Measurements from ENCODE around the gene PKIB.

Gene PKIB

GRCh38 chr6:122713138-122713537, 102.9 kb downstream of the PKIB start:
- peaks cover 6% of the 10 kb centered on the region; the same call in 1 of the 2 replicates for H3K4me1 ChIP-seq (ENCODE audit: insufficient read depth, low read length)
- no peak overlapping the region for H3K9ac ChIP-seq (ENCODE audit: low read depth, low read length)
- no peaks in the 10 kb centered on the region for H3K36me3 ChIP-seq (ENCODE audit: insufficient read depth, low read length)
- H3K9me3 ChIP-seq (ENCODE audit: control insufficient read depth, insufficient read depth, low read length) = no peaks in the 10 kb centered on the region

- Histone ChIP-seq H3K36me3 (ENCODE audit: insufficient read depth, low read length) (no peaks in the 10 kb centered on the region; the same call in 1 of the 2 replicates), H3K4me1 (ENCODE audit: insufficient read depth, low read length) (peaks cover 6% of the 10 kb centered on the region; the same call in 1 of the 2 replicates), H3K9ac (ENCODE audit: low read depth, low read length) (no peak overlapping the region)
Observed at GRCh38 chr6:122714059-122714458, 103.9 kb downstream of the PKIB start.

GRCh38 chr6:122715725-122716124, 105.5 kb downstream of the PKIB start:
- peaks cover 6% of the 10 kb centered on the region; the same call in 1 of the 2 replicates for H3K4me1 ChIP-seq (ENCODE audit: insufficient read depth, low read length)
- H3K9me3 ChIP-seq (ENCODE audit: control insufficient read depth, insufficient read depth, low read length) = no peaks in the 10 kb centered on the region
- no peak overlapping the region for H3K9ac ChIP-seq (ENCODE audit: low read depth, low read length)
- no peaks in the 10 kb centered on the region; the same call in 1 of the 2 replicates for H3K36me3 ChIP-seq (ENCODE audit: insufficient read depth, low read length)

More at GRCh38 chr6:122714059-122714458, 103.9 kb downstream of the PKIB start:
- no peaks in the 10 kb centered on the region for H3K9me3 ChIP-seq (ENCODE audit: control insufficient read depth, insufficient read depth, low read length)

GRCh38 chr6:122717350-122717749, 107.1 kb downstream of the PKIB start:
- Histone ChIP-seq H3K9me3 (ENCODE audit: control insufficient read depth, insufficient read depth, low read length) (no peaks in the 10 kb centered on the region), H3K9ac (ENCODE audit: low read depth, low read length) (no peak overlapping the region), H3K4me1 (ENCODE audit: insufficient read depth, low read length) (peaks cover 6% of the 10 kb centered on the region; the same call in 1 of the 2 replicates), H3K36me3 (ENCODE audit: insufficient read depth, low read length) (no peaks in the 10 kb centered on the region; the same call in 1 of the 2 replicates)

GRCh38 chr6:122718616-122719015, 108.4 kb downstream of the PKIB start:
- no peaks in the 10 kb centered on the region; the same call in 1 of the 2 replicates for H3K36me3 ChIP-seq (ENCODE audit: insufficient read depth, low read length)
- peaks cover 6% of the 10 kb centered on the region; the same call in 1 of the 2 replicates for H3K4me1 ChIP-seq (ENCODE audit: insufficient read depth, low read length)
- no peaks in the 10 kb centered on the region for H3K9me3 ChIP-seq (ENCODE audit: control insufficient read depth, insufficient read depth, low read length)
- no peak overlapping the region for H3K9ac ChIP-seq (ENCODE audit: low read depth, low read length)

DNA sequence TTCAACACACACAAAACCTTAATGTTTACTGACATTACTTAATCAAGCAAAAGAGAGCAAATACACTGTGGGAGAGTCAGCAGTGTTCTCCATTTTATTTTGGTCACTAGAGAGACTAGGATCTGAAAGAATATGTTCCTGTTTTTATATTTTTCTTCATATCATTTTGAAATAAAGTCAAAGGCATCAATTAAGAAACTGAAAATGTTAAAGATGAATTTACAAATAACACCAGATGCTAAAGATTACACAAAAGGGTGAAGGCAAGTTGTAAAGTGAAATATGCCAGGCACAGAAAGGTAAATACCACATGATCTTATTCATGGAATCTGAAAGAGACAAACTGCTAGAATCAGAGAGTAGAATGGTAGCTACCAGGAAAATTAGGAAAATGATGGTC, 109.0 kb downstream of the PKIB start:
- no peaks in the 10 kb centered on the region; the same call in 1 of the 2 replicates for H3K36me3 ChIP-seq (ENCODE audit: insufficient read depth, low read length)

GRCh38 chr6:122722746-122723145, 112.5 kb downstream of the PKIB start:
- H3K36me3 ChIP-seq (ENCODE audit: insufficient read depth, low read length) = no peaks in the 10 kb centered on the region; the same call in 1 of the 2 replicates
- H3K9me3 ChIP-seq (ENCODE audit: control insufficient read depth, insufficient read depth, low read length) = no peaks in the 10 kb centered on the region
- H3K4me1 ChIP-seq (ENCODE audit: insufficient read depth, low read length) = peaks cover 7% of the 10 kb centered on the region
- H3K9ac ChIP-seq (ENCODE audit: low read depth, low read length) = no peak overlapping the region

More for the DNA sequence above, 109.0 kb downstream of the PKIB start:
- Histone ChIP-seq H3K4me1 (ENCODE audit: insufficient read depth, low read length) (peaks cover 6% of the 10 kb centered on the region; the same call in 1 of the 2 replicates), H3K9me3 (ENCODE audit: control insufficient read depth, insufficient read depth, low read length) (no peaks in the 10 kb centered on the region), H3K9ac (ENCODE audit: low read depth, low read length) (no peak overlapping the region)

- Histone ChIP-seq H3K36me3 (ENCODE audit: insufficient read depth, low read length) (no peaks in the 10 kb centered on the region), H3K9ac (ENCODE audit: low read depth, low read length) (no peak overlapping the region), H3K4me1 (ENCODE audit: insufficient read depth, low read length) (peaks cover 7% of the 10 kb centered on the region), H3K9me3 (ENCODE audit: control insufficient read depth, insufficient read depth, low read length) (no peaks in the 10 kb centered on the region)
Observed at GRCh38 chr6:122726649-122727048, 116.4 kb downstream of the PKIB start.

DNA sequence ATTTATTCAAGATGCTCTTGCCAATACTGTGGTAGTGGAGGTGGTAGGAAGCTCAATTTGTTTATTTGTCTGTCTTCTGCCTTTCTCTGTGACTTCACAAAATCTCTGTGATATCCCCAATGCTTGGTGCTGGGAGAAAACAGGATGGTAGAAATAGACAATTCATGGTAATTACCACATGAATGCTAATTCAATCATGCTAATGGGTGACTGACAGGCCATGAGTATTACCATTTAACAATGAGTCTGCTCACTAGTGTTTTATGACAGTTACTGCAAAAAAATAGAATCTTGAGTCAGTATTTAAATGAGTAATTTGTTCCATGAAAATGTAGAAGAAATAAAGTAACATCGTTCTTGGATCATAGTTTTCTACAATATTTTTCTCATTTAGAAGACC, 117.0 kb downstream of the PKIB start:
- no peaks in the 10 kb centered on the region for H3K9me3 ChIP-seq (ENCODE audit: control insufficient read depth, insufficient read depth, low read length)
- H3K4me1 ChIP-seq (ENCODE audit: insufficient read depth, low read length) = peaks cover 7% of the 10 kb centered on the region
- H3K36me3 ChIP-seq (ENCODE audit: insufficient read depth, low read length) = no peaks in the 10 kb centered on the region
- no peak overlapping the region for H3K9ac ChIP-seq (ENCODE audit: low read depth, low read length)

DNA sequence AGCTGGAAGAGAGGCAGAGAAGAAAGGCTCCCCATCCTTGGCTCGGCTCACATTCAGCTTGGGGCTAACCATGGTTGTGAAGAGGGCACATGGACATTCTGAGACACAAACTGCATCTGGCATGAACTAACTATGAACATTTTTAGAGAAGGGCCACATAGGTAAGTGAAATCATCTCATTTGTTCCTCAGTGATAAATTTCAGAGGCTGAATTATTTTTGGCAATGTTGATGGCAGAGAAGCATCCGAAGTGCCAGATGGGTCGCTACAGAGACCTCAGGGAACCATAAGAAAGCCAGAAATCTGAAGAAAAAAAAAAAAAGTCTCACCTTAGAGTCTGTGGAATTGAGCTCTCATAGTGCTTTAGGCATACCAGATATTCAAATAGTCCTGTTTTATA, 120.1 kb downstream of the PKIB start:
- Histone ChIP-seq H3K9me3 (ENCODE audit: control insufficient read depth, insufficient read depth, low read length) (no peaks in the 10 kb centered on the region), H3K36me3 (ENCODE audit: insufficient read depth, low read length) (no peaks in the 10 kb centered on the region), H3K4me1 (ENCODE audit: insufficient read depth, low read length) (peaks cover 23% of the 10 kb centered on the region), H3K9ac (ENCODE audit: low read depth, low read length) (no peak overlapping the region)

GRCh38 chr6:122730775-122731386, 120.7 kb downstream of the PKIB start:
- Histone ChIP-seq H3K4me1 (ENCODE audit: insufficient read depth, low read length) (peaks cover 27% of the 10 kb centered on the region), H3K9me3 (ENCODE audit: control insufficient read depth, insufficient read depth, low read length) (no peaks in the 10 kb centered on the region), H3K9ac (ENCODE audit: low read depth, low read length) (no peak overlapping the region), H3K36me3 (ENCODE audit: insufficient read depth, low read length) (no peaks in the 10 kb centered on the region)

- Histone ChIP-seq H3K9ac (ENCODE audit: low read depth, low read length) (no peak overlapping the region), H3K36me3 (ENCODE audit: insufficient read depth, low read length) (no peaks in the 10 kb centered on the region), H3K9me3 (ENCODE audit: control insufficient read depth, insufficient read depth, low read length) (no peaks in the 10 kb centered on the region), H3K4me1 (ENCODE audit: insufficient read depth, low read length) (peaks cover 20% of the 10 kb centered on the region)
Observed at GRCh38 chr6:122733259-122733658, 123.1 kb downstream of the PKIB start.

GRCh38 chr6:122734529-122735395, 124.6 kb downstream of the PKIB start:
- H3K9me3 ChIP-seq (ENCODE audit: control insufficient read depth, insufficient read depth, low read length) = no peaks in the 10 kb centered on the region
- H3K4me1 ChIP-seq (ENCODE audit: insufficient read depth, low read length) = peaks cover 20% of the 10 kb centered on the region
- no peaks in the 10 kb centered on the region for H3K36me3 ChIP-seq (ENCODE audit: insufficient read depth, low read length)
- no peak overlapping the region for H3K9ac ChIP-seq (ENCODE audit: low read depth, low read length)

DNA sequence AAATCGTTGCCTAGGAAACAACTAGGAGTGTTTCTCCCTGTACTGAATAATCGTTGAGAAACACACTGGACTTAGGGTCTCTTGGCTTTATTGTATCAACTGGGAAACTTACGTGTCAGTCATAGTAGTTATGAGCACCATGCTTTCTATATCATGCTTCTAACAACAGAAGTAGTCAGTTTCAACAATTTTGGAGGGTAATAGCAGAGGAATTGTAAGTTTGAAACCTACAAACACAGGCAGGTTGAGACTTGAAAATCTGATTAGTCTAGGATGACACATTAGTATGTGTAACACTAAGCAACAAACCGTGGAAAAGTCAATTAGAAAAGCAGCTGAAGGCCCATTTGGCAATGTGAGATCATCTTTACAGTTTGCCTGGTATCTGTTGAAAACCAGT, 125.4 kb downstream of the PKIB start:
- H3K4me1 ChIP-seq (ENCODE audit: insufficient read depth, low read length) = peaks cover 20% of the 10 kb centered on the region
- H3K36me3 ChIP-seq (ENCODE audit: insufficient read depth, low read length) = no peaks in the 10 kb centered on the region
- H3K9me3 ChIP-seq (ENCODE audit: control insufficient read depth, insufficient read depth, low read length) = no peaks in the 10 kb centered on the region
- H3K9ac ChIP-seq (ENCODE audit: low read depth, low read length) = no peak overlapping the region

- Histone ChIP-seq H3K36me3 (ENCODE audit: insufficient read depth, low read length) (no peaks in the 10 kb centered on the region), H3K9ac (ENCODE audit: low read depth, low read length) (no peak overlapping the region), H3K9me3 (ENCODE audit: control insufficient read depth, insufficient read depth, low read length) (no peaks in the 10 kb centered on the region), H3K4me1 (ENCODE audit: insufficient read depth, low read length) (peaks cover 20% of the 10 kb centered on the region)
Observed at GRCh38 chr6:122736163-122736562, 126.0 kb downstream of the PKIB start.
